Measurements from ENCODE around the gene OSER1.

GRCh38 chr20:44200983-44201382 is 9.6 kb downstream of the OSER1 start:
- TF ChIP-seq CTCF (IDR thresholded peaks at IDR 0.05) (no peak), POLR2A (IDR thresholded peaks at IDR 0.05) (no peak)
